A673 (cell line): ENCODE measurements around the gene B9D1. TPM values are rescaled to one million over a fixed set of nuclear protein-coding genes. Genes with fewer than 3 reads are reported as not detected.

ENCODE experiments used
- BruUV-seq: library from RNA; stranded (reverse); fragments of 400-500 nt; replicated peaks from 2 replicates; lab custom pipeline; 2021; lab: Mats Ljungman, UMichigan
- CTCF ChIA-PET: fragments of 300-600 bp; sonication (Branson Sonifier 250); formaldehyde crosslinking; loops from one replicate; lab custom pipeline; 2022; ENCODE audit warnings: antibody characterized with exemption; lab: Charles Lee
- POLR2A ChIA-PET: fragments of 300-600 bp; sonication (Branson Sonifier 250); formaldehyde crosslinking; loops from one replicate; lab custom pipeline; 2022; ENCODE audit warnings: antibody characterized with exemption; ENCODE audit not compliant: low non-redundant PET; lab: Charles Lee
- DNase-seq: peaks from one replicate; pipeline ENCODE4 v3.0.0-alpha.2; 2015; ENCODE audit warnings: low spot score
- H3K27ac ChIP-seq: fragments of 200-600 bp; sonication (generic); 2 replicates; pipeline ENCODE4 v1.5.1; 2016; ENCODE audit warnings: mixed run types, low read depth, mild to moderate bottlenecking, mixed read lengths, antibody characterized with exemption, low read length; ENCODE audit not compliant: poor library complexity, severe bottlenecking
- H3K27me3 ChIP-seq: fragments of 200-600 bp; sonication (generic); replicated peaks from 2 replicates; pipeline ENCODE4 v1.6.1; 2017; ENCODE audit warnings: mixed run types, low read depth, mild to moderate bottlenecking, mixed read lengths, antibody characterized with exemption, low read length; ENCODE audit not compliant: insufficient read depth, poor library complexity
- H3K36me3 ChIP-seq: fragments of 200-600 bp; sonication (generic); 2 replicates; pipeline ENCODE4 v1.6.1; 2016; ENCODE audit warnings: mixed run types, mild to moderate bottlenecking, mixed read lengths, antibody characterized with exemption, low read length; ENCODE audit not compliant: insufficient read depth, poor library complexity, severe bottlenecking
- H3K4me1 ChIP-seq: fragments of 200-600 bp; sonication (generic); 2 replicates; pipeline ENCODE4 v1.6.1; 2017; ENCODE audit warnings: mixed run types, mild to moderate bottlenecking, mixed read lengths, antibody characterized with exemption, low read length; ENCODE audit not compliant: insufficient read depth, poor library complexity, severe bottlenecking
- H3K4me3 ChIP-seq: fragments of 200-600 bp; sonication (generic); 2 replicates; pipeline ENCODE4 v1.5.1; 2016; ENCODE audit warnings: low read depth, mixed run types, mild to moderate bottlenecking, mixed read lengths, low read length; ENCODE audit not compliant: poor library complexity, severe bottlenecking
- H3K9me3 ChIP-seq: fragments of 200-600 bp; sonication (generic); 2 replicates; pipeline ENCODE4 v1.6.1; 2016; ENCODE audit warnings: mixed run types, low read depth, mild to moderate bottlenecking, mixed read lengths, antibody characterized with exemption, low read length; ENCODE audit not compliant: poor library complexity, severe bottlenecking
- CTCF ChIP-seq: fragments of 300-800, 200-600 bp; sonication (generic); conservative IDR thresholded peaks from 2 replicates; pipeline ENCODE4 v1.5.1; 2017; ENCODE audit warnings: low read depth, mild to moderate bottlenecking, antibody characterized with exemption, low read length, moderate library complexity, mixed read lengths
- EZH2 ChIP-seq: fragments of 200-600 bp; sonication (generic); IDR thresholded peaks from 2 replicates; pipeline ENCODE4 v1.6.1; 2017; ENCODE audit warnings: borderline replicate concordance, low read depth, mild to moderate bottlenecking, mixed read lengths, antibody characterized with exemption, low read length; ENCODE audit not compliant: poor library complexity, severe bottlenecking
- intact Hi-C: fragments of 100-400 bp; cut with micrococcal nuclease; formaldehyde crosslinking; loops from one replicate; pipeline ENCODE4 v1.10.0; 2022; ENCODE audit not compliant: unreplicated experiment
- total RNA-seq: library from RNA; stranded (reverse); gene quantifications from 2 replicates; pipeline ENCODE4 v1.2.3, GENCODE V29; 2021

The B9D1 gene
- total RNA-seq, 1 experiment from 2014 or later: 37.0 TPM

GRCh38 chr17:19366637-19366972, 4.1 kb upstream of the B9D1 start:
- H3K27ac ChIP-seq: no peak overlapping the region
- intact Hi-C loops: no loop called here
- H3K9me3 ChIP-seq: no peaks in the 10 kb centered on the region
- no peaks in the 10 kb centered on the region for H3K36me3 ChIP-seq
- no peak for TF ChIP-seq CTCF
- TF ChIP-seq EZH2: no peak
- H3K27me3 ChIP-seq: no peaks in the 10 kb centered on the region
- H3K4me1 ChIP-seq: peaks cover 18% of the 10 kb centered on the region
- DNase-seq: no peak
- ChIA-PET POLR2A (interaction anchor here (1.3 kb wide), 1 partner anchor 21 kb away, joined by 6 read pairs; no protein-coding TSS in a partner anchor), CTCF (no interaction called here)
- no peak overlapping the region for H3K4me3 ChIP-seq
- BruUV-seq: no TSS peak

GRCh38 chr17:19365833-19366636, 3.5 kb upstream of the B9D1 start:
- H3K4me1 ChIP-seq: peaks cover 22% of the 10 kb centered on the region
- DNase-seq: no peak
- no peaks in the 10 kb centered on the region for H3K27me3 ChIP-seq
- no TSS peak for BruUV-seq
- intact Hi-C loops: no loop called here
- no peak overlapping the region for H3K27ac ChIP-seq
- ChIA-PET CTCF (no interaction called here), POLR2A (interaction anchor here (1.3 kb wide), 1 partner anchor 21 kb away, joined by 6 read pairs; no protein-coding TSS in a partner anchor)
- H3K9me3 ChIP-seq: no peaks in the 10 kb centered on the region
- H3K36me3 ChIP-seq: no peaks in the 10 kb centered on the region
- TF ChIP-seq EZH2 (no peak), CTCF (no peak)
- H3K4me3 ChIP-seq: no peak overlapping the region

GRCh38 chr17:19365499-19365817, 2.9 kb upstream of the B9D1 start:
- TF ChIP-seq CTCF: no peak
- TF ChIP-seq EZH2: no peak
- no peak for DNase-seq
- intact Hi-C loops: no loop called here
- no peaks in the 10 kb centered on the region for H3K36me3 ChIP-seq
- no TSS peak for BruUV-seq
- ChIA-PET CTCF (interaction anchor here (1.5 kb wide), 1 partner anchor 81 kb away, joined by 8 read pairs; no protein-coding TSS in a partner anchor), POLR2A (interaction anchor here (1.3 kb wide), 1 partner anchor 22 kb away, joined by 6 read pairs; no protein-coding TSS in a partner anchor)
- no peaks in the 10 kb centered on the region for H3K9me3 ChIP-seq
- no peaks in the 10 kb centered on the region for H3K27me3 ChIP-seq
- H3K4me1 ChIP-seq: peaks cover 22% of the 10 kb centered on the region
- H3K4me3 ChIP-seq: no peak overlapping the region
- peak overlapping the region; percentile 11 for H3K27ac ChIP-seq
